ENCODE results near the gene SAPCD1. TPM values are rescaled to one million over a fixed set of nuclear protein-coding genes. Genes with fewer than 3 reads are reported as not detected.
A peak's percentile ranks its signal among the peaks of the same experiment; 100 is the strongest.

Gene SAPCD1
- total and polyA plus RNA-seq, 2 donors from 2014 or later = 6.5 to 6.8 TPM

DNA sequence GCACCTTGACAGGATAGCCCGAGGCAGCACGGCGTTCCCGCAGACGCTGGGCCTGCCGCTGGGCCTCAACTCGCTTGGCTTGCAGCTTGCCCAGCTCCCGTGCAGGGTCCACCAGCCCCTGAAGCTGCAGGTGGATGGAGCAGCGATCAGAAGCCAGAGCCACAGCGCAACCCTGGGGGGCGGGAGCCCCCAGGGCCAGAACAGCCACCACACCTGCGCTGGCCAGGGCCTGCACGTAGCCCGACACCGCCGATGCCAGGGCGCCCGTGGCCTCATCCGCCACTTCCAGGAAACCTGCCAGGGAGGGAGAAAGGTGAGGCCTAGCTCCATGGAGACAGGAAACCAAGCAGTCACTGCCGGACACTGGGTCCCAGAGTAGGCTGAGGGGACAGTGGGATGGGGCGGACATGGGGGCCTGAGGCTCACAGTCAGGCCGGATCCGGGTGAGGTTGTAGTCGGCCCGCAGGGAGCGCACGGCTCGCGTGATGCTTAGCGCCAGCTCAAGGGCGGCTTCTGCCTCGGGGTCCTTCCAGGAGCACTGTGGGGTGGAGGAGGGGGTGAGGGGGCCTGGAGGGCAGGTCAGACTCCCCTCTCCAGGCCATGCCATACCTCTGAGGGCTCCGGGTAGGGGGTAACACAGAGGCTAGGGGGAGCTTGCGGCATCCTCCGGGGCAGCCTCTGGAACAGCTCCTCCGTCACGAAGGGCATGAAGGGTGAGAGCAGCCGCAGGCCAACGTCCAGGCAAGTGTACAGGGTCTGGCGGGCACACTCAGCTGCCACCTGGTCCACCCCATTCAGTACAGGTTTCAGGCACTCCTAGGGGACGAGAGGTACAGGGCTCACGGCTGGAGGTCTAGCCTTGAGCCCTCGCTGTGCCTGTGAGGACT, 16.8 kb downstream of the SAPCD1 start:
- Histone ChIP-seq H3K4me3 (ENCODE audit: low read length in 3 of 3) (no peak overlapping the region), H3K4me1 (ENCODE audit: control insufficient read depth in 2 of 3, insufficient read depth in 2 of 3, low read depth in 1 of 3, low read length in 3 of 3) (peaks cover 0 to 17% (median 0%) of the 10 kb centered on the region in 3 donors), H3K36me3 (ENCODE audit: control insufficient read depth in 2 of 3, insufficient read depth in 3 of 3, low read length in 3 of 3) (peaks cover 0 to 12% (median 9%) of the 10 kb centered on the region in 3 donors), H3K27me3 (ENCODE audit: control insufficient read depth, insufficient read depth, low read length) (no peaks in the 10 kb centered on the region), H3K27ac (ENCODE audit: low read depth in 2 of 2, low read length in 2 of 2) (no peak overlapping the region), H3K9me3 (ENCODE audit: control insufficient read depth in 2 of 3, insufficient read depth in 1 of 3, low read length in 3 of 3) (no peaks in the 10 kb centered on the region), H3K9ac (ENCODE audit: low read length in 3 of 3) (no peak overlapping the region)
- DNase-seq (no peak), FAIRE-seq (no peak)
- intact Hi-C loops (cut with DNase I) = no loop called here
- TF ChIP-seq, protein P1, sequence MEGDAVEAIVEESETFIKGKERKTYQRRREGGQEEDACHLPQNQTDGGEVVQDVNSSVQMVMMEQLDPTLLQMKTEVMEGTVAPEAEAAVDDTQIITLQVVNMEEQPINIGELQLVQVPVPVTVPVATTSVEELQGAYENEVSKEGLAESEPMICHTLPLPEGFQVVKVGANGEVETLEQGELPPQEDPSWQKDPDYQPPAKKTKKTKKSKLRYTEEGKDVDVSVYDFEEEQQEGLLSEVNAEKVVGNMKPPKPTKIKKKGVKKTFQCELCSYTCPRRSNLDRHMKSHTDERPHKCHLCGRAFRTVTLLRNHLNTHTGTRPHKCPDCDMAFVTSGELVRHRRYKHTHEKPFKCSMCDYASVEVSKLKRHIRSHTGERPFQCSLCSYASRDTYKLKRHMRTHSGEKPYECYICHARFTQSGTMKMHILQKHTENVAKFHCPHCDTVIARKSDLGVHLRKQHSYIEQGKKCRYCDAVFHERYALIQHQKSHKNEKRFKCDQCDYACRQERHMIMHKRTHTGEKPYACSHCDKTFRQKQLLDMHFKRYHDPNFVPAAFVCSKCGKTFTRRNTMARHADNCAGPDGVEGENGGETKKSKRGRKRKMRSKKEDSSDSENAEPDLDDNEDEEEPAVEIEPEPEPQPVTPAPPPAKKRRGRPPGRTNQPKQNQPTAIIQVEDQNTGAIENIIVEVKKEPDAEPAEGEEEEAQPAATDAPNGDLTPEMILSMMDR (IDR thresholded peaks at IDR 0.05; ENCODE audit: borderline replicate concordance, extremely low read depth, insufficient read depth) = no peak

DNA sequence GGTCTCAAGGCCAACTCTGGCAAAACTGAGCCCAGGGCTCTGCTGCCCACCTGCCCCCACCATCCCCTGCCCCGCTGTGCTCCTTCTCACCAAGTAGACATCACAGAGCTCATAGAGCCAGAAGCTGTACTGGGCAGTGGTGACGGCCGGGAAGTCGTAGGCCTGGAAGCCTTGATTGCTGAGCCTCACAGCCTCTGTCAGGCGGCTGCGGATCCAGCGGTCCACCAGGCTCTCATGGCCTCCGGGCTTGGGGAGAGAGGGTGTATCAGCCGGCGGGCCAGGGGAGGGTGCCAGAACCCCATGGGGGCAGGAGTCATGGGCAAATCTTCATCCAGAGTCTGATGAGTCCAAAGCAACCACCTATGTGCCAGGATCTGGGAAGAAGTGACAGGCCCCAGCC, 17.5 kb downstream of the SAPCD1 start:
- FAIRE-seq = no peak
- H3K36me3 ChIP-seq (ENCODE audit: control insufficient read depth in 2 of 3, insufficient read depth in 3 of 3, low read length in 3 of 3) = peaks cover 0 to 15% (median 13%) of the 10 kb centered on the region in 3 donors
- no peak overlapping the region for H3K4me3 ChIP-seq (ENCODE audit: low read length in 3 of 3)
- H3K9ac ChIP-seq (ENCODE audit: low read length in 3 of 3) = no peak overlapping the region
- H3K4me1 ChIP-seq (ENCODE audit: control insufficient read depth in 2 of 3, insufficient read depth in 2 of 3, low read depth in 1 of 3, low read length in 3 of 3) = peaks cover 0 to 17% (median 0%) of the 10 kb centered on the region in 3 donors
- H3K27me3 ChIP-seq (ENCODE audit: control insufficient read depth, insufficient read depth, low read length) = no peaks in the 10 kb centered on the region
- intact Hi-C loops (cut with DNase I) = no loop called here
- TF ChIP-seq, protein P1 (IDR thresholded peaks at IDR 0.05; ENCODE audit: borderline replicate concordance, extremely low read depth, insufficient read depth) = no peak
- no peaks in the 10 kb centered on the region for H3K9me3 ChIP-seq (ENCODE audit: control insufficient read depth in 2 of 3, insufficient read depth in 1 of 3, low read length in 3 of 3)
- DNase-seq = no peak
- no peak overlapping the region for H3K27ac ChIP-seq (ENCODE audit: low read depth in 2 of 2, low read length in 2 of 2)

- H3K4me1 ChIP-seq (ENCODE audit: control insufficient read depth in 2 of 3, insufficient read depth in 2 of 3, low read depth in 1 of 3, low read length in 3 of 3) = peaks cover 0 to 14% (median 0%) of the 10 kb centered on the region in 3 donors
- TF ChIP-seq, protein P1 (IDR thresholded peaks at IDR 0.05; ENCODE audit: borderline replicate concordance, extremely low read depth, insufficient read depth) = no peak
- H3K9me3 ChIP-seq (ENCODE audit: control insufficient read depth in 2 of 3, insufficient read depth in 1 of 3, low read length in 3 of 3) = no peaks in the 10 kb centered on the region
- intact Hi-C loops (cut with DNase I) = no loop called here
- no peak overlapping the region for H3K4me3 ChIP-seq (ENCODE audit: low read length in 3 of 3)
- H3K9ac ChIP-seq (ENCODE audit: low read length in 3 of 3) = no peak overlapping the region
- H3K36me3 ChIP-seq (ENCODE audit: control insufficient read depth in 2 of 3, insufficient read depth in 3 of 3, low read length in 3 of 3) = peaks cover 0 to 18% (median 18%) of the 10 kb centered on the region in 3 donors
- FAIRE-seq = no peak
- no peak overlapping the region for H3K27ac ChIP-seq (ENCODE audit: low read depth in 2 of 2, low read length in 2 of 2)
- DNase-seq = peak in 1 of 5 donors; percentile 60
- no peaks in the 10 kb centered on the region for H3K27me3 ChIP-seq (ENCODE audit: control insufficient read depth, insufficient read depth, low read length)
Measured at GRCh38 chr6:31780507-31781243, 18.2 kb downstream of the SAPCD1 start.
